Lower lobe of right lung (tissue), 2 donors: ENCODE measurements around the gene MARCHF2. TPM values are rescaled to one million over a fixed set of nuclear protein-coding genes. Genes with fewer than 3 reads are reported as not detected.

Experiments
- ATAC-seq, 2 donors: fragments of 200-7000 bp; cut with Tn5 transposase; one replicate each; pipeline ENCODE4 v1.9.1; 2020 to 2022; ENCODE audit warnings: mild to moderate bottlenecking in 2 of 2, moderate library complexity in 2 of 2
- DNase-seq: peaks from one replicate; pipeline ENCODE4 v3.0.0-alpha.2; 2020
- H3K27ac ChIP-seq: fragments of 200-600 bp; one replicate; pipeline ENCODE4 v1.8.0; 2022
- H3K27me3 ChIP-seq: fragments of 200-600 bp; one replicate; pipeline ENCODE4 v1.8.0; 2022; ENCODE audit warnings: low read depth
- H3K36me3 ChIP-seq: fragments of 200-600 bp; one replicate; pipeline ENCODE4 v1.8.0; 2022; ENCODE audit warnings: mild to moderate bottlenecking
- H3K4me1 ChIP-seq: fragments of 200-600 bp; one replicate; pipeline ENCODE4 v1.8.0; 2022
- H3K4me3 ChIP-seq: fragments of 200-600 bp; one replicate; pipeline ENCODE4 v1.8.0; 2022; ENCODE audit warnings: mild to moderate bottlenecking
- H3K9me3 ChIP-seq: fragments of 200-600 bp; one replicate; pipeline ENCODE4 v1.8.0; 2022
- intact Hi-C: fragments of 100-400 bp; cut with DNase I; formaldehyde crosslinking; loops from one replicate; pipeline ENCODE4 v1.11.0; 2022
- total RNA-seq: library from RNA; stranded (reverse); fragmentation: NEBNext Ultra II Directional; extraction: Animal tissue kit (Norgen Biotek cat#: 25700); gene quantifications from one replicate; pipeline ENCODE4 v1.2.1, GENCODE V29; 2021
- TF ChIP-seq, protein P1 (sequence below): fragments of 200-600 bp; IDR thresholded peaks from one replicate; pipeline ENCODE4 v1.8.0; 2022; ENCODE audit warnings: antibody characterized with exemption, mild to moderate bottlenecking
- donor health status: DM: no; HTN: yes; CAD: no; lungs with severe emphysema.

The MARCHF2 gene
- total RNA-seq, 1 donor from 2014 or later, result 60.1 TPM

DNA sequence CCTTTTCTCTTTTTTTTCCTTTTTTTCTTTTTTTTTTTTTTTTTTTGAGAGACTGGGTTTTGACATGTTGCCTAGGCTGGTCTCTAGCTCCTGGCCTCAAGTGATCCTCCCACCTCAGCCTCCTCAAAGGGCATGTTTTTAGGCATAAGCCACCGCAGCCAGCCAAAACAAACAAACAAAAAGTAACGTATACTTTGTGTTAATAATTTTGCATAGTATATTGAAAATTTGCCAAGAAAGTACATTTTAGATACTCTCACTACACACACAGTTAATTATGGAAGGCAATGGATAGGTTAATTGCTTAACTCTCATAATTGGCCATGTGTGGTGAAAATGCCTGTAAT, 24.5 kb upstream of the MARCHF2 start:
- no peak for DNase-seq
- Histone ChIP-seq H3K36me3 (no peaks in the 10 kb centered on the region), H3K27ac (no peak overlapping the region), H3K27me3 (no peaks in the 10 kb centered on the region), H3K4me1 (peaks cover 60% of the 10 kb centered on the region), H3K9me3 (no peaks in the 10 kb centered on the region), H3K4me3 (no peak overlapping the region)
- TF ChIP-seq, protein P1, sequence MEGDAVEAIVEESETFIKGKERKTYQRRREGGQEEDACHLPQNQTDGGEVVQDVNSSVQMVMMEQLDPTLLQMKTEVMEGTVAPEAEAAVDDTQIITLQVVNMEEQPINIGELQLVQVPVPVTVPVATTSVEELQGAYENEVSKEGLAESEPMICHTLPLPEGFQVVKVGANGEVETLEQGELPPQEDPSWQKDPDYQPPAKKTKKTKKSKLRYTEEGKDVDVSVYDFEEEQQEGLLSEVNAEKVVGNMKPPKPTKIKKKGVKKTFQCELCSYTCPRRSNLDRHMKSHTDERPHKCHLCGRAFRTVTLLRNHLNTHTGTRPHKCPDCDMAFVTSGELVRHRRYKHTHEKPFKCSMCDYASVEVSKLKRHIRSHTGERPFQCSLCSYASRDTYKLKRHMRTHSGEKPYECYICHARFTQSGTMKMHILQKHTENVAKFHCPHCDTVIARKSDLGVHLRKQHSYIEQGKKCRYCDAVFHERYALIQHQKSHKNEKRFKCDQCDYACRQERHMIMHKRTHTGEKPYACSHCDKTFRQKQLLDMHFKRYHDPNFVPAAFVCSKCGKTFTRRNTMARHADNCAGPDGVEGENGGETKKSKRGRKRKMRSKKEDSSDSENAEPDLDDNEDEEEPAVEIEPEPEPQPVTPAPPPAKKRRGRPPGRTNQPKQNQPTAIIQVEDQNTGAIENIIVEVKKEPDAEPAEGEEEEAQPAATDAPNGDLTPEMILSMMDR, result no peak
- intact Hi-C loops, result no loop called here
- ATAC-seq, result no peak

DNA sequence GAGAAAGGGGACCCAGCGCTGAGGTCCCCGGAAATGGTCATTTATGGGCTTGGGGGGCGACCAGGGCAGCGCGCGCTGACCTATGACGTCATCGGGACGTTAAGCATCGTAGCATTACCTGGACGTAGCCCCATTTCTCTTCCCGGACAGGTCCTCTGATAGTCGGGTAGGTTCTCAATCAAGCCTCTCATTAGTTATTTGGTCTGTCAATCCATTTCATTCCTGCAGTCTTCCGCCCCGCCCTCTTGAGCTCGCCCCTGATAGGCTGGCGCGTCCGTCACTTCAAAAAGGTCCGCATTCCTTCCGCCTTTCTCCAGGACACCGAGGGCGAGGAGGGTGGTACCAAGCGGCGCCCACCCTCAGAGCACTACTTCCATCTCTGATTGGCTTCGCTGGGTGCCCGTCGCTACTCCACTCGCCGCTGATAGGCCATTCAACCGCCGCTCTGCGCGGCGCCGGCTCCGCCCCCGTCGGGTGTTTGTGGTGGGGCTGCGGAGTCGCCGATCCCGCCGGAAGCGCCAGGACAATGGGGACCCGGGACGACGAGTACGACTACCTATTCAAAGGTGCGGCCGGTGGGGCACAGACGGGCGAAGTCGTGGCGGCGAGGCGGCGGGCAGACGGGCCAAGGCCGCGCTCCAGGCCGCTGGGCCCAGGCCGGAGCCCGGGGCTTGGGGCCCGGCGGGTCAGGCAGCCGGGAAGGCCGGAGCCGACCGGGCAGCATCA, 23.1 kb upstream of the MARCHF2 start, which contains the start of gene RAB11B:
TSS of gene RAB11B (plus strand) at position 470 of the 726 bp plus-strand sequence. CDS start at position 527, 57 bp downstream.
- no peaks in the 10 kb centered on the region for H3K27me3 ChIP-seq
- H3K27ac ChIP-seq, result peak within 1 kb of the TSS; percentile 100
- DNase-seq (peak; percentile 99), ATAC-seq (peak; percentile 96)
- no peaks in the 10 kb centered on the region for H3K9me3 ChIP-seq
- peak within 1 kb of the TSS; percentile 90 for H3K4me3 ChIP-seq
- intact Hi-C loops, result no loop called here
- TF ChIP-seq, protein P1, result no peak
- H3K36me3 ChIP-seq, result no peaks in the 10 kb centered on the region
- H3K4me1 ChIP-seq, result peaks cover 64% of the 10 kb centered on the region

DNA sequence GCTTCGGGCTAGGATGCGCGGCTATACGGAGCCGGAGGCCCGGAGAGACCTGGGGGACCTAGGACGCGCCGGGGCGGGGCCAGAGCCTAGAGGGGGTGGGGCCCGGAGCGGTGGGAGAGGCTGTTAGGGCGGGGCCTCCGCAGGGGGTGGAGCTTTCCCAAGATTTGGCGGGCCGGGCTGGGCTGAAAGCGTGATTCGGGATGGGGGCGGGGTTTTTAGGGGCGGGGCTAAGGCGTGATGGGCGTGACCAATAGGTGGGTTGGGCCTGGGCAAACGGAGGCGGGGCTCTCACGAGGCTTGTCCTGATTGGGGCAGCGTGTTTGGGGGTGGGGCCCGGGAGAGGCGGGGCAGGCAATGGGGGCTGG, 22.5 kb upstream of the MARCHF2 start:
- no peaks in the 10 kb centered on the region for H3K36me3 ChIP-seq
- intact Hi-C loops, result no loop called here
- TF ChIP-seq, protein P1, result no peak
- H3K4me3 ChIP-seq, result peak overlapping the region; percentile 90
- peak; percentile 90 to 92 for ATAC-seq
- peak overlapping the region; percentile 100 for H3K27ac ChIP-seq
- no peaks in the 10 kb centered on the region for H3K9me3 ChIP-seq
- H3K27me3 ChIP-seq, result no peaks in the 10 kb centered on the region
- peak; percentile 96 for DNase-seq
- peaks cover 64% of the 10 kb centered on the region for H3K4me1 ChIP-seq

DNA sequence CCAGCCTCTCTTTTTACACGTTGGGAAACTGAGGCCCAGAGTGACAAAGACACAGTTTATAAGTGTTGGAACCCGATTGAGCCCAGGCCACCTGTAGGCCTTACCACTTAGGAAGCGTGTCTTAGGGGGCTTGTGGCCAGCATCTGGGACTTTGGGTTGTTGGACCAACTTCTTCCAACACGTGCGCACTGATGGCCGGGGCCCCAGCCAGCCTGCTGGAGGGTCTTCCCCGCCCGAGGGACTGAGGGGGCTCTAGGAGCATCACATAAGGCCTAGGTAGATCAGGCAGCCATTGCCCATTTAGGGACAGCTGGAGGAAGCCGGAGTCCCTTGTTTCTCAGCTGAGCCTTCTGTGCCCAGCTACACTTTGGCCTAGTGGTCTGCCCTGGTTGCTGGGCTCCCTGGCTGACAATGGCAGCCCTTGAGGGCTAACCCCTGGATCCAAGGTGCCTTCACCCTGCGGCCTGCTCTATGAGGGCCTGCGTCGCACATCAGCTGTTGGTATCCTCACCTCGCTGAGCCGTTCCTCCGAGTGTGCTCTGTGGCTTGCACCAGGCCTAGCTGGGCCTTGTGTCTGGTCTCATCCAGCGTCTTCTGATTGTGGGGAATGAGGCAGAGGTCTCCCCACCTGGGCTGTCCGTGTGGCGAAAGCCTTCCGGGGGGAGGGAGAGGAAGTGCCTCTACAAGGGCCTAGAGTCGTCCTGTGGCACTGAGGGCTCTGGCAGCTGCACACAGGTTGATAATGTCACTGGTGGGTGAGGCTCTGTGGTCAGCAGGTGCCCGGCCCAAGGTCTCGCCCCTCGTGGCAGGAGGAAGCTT, 21.7 kb upstream of the MARCHF2 start:
- no peaks in the 10 kb centered on the region for H3K27me3 ChIP-seq
- ATAC-seq (no peak), DNase-seq (peak; percentile 53)
- H3K4me3 ChIP-seq, result peak overlapping the region; percentile 90
- TF ChIP-seq, protein P1, result no peak
- intact Hi-C loops, result no loop called here
- peaks cover 66% of the 10 kb centered on the region for H3K4me1 ChIP-seq
- no peaks in the 10 kb centered on the region for H3K36me3 ChIP-seq
- H3K9me3 ChIP-seq, result no peaks in the 10 kb centered on the region
- peak overlapping the region; percentile 73 for H3K27ac ChIP-seq

DNA sequence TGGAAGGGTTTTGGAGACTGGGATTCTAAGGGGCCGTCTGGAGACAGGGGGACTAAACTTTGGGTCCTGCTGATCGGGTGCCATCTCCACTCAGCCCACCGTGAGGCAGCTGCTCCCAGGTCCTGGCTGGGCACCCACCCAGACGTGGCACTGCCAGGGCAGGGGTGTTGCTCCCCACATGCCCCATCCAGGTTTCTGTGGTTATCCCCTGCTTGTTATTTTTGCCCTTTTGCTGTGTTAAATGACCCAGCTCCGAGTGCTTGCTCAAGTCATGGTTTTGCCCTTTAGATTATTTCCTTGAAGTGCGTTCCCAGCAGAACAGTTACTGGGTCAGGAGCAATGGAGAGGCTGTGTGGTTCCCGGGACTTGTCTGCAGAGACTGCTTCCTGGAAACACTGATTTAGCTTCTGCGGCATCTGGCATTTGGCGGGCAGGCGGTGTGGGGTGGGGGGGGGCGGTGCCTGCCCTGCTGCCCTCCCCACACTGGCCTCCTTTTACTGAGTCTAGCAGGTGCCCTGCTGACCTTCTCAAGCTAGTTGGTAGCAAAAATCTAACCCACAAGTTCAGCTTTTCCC, 21.0 kb upstream of the MARCHF2 start:
- Histone ChIP-seq H3K4me1 (peaks cover 73% of the 10 kb centered on the region), H3K4me3 (peak overlapping the region; percentile 90), H3K36me3 (no peaks in the 10 kb centered on the region), H3K27ac (peak overlapping the region; percentile 73), H3K27me3 (no peaks in the 10 kb centered on the region), H3K9me3 (no peaks in the 10 kb centered on the region)
- ATAC-seq (peak in 1 of 2 donors; percentile 0), DNase-seq (peak; percentile 48)
- TF ChIP-seq, protein P1, result no peak
- intact Hi-C loops, result no loop called here
